Activated T-cell treated with anti-CD3 and anti-CD28 coated beads, Interleukin-2, amount 50 U/mL, for 72 hours (primary cell): ENCODE results near the gene THEM4. TPM values are rescaled to one million over a fixed set of nuclear protein-coding genes. Genes with fewer than 3 reads are reported as not detected.
"Not testable (repeated sequence)": the region's sequence is repeated elsewhere in the genome, so short reads cannot be mapped to it uniquely, and the experiment has no call there.

Experiments
- ATAC-seq, 2 donors: fragments of 150-1000 bp; cut with Tn5 transposase; replicated peaks in 1 of 2; 2 replicates each; pipeline ENCODE4 v1.10.0; 2021; ENCODE audit warnings: moderate library complexity in 2 of 2, mild to moderate bottlenecking in 1 of 2
- DNase-seq, 2 donors: peaks; one replicate each; pipeline ENCODE4 v3.0.0; 2021 to 2022; ENCODE audit warnings: mixed read lengths in 1 of 2
- H3K27ac Mint-ChIP-seq: one replicate; pipeline ENCODE4 v1.8.0; 2022; ENCODE audit warnings: mild to moderate bottlenecking, moderate library complexity, mixed read lengths
- H3K27me3 Mint-ChIP-seq: one replicate; pipeline ENCODE4 v1.8.0; 2022; ENCODE audit warnings: low read depth, mixed read lengths
- H3K36me3 Mint-ChIP-seq, 2 donors: one replicate each; pipeline ENCODE4 v1.8.0; 2022; ENCODE audit warnings: mixed read lengths in 2 of 2, mild to moderate bottlenecking in 1 of 2; ENCODE audit not compliant: insufficient read depth in 2 of 2
- H3K4me1 Mint-ChIP-seq: one replicate; pipeline ENCODE4 v1.8.0; 2022; ENCODE audit warnings: low read depth, mixed read lengths
- H3K4me3 Mint-ChIP-seq, 2 donors: one replicate each; pipeline ENCODE4 v1.8.0; 2022; ENCODE audit warnings: mild to moderate bottlenecking in 2 of 2, mixed read lengths in 2 of 2, moderate library complexity in 2 of 2
- H3K9me3 Mint-ChIP-seq, 2 donors: one replicate each; pipeline ENCODE4 v1.8.0; 2022; ENCODE audit warnings: mixed read lengths in 2 of 2
- total RNA-seq, 2 donors: library from RNA; stranded (reverse); gene quantifications; one replicate each; pipeline ENCODE4 v1.2.3, GENCODE V29; 2022

The THEM4 gene
- total RNA-seq, 2 donors from 2014 or later: 40.5 to 41.5 TPM

GRCh38 chr1:151898519-151898991 is 10.8 kb downstream of the THEM4 start:
- Mint-ChIP-seq H3K36me3 (peaks cover 31 to 51% of the 10 kb centered on the region in 2 donors), H3K27me3 (no peaks in the 10 kb centered on the region), H3K4me1 (peaks cover 42% of the 10 kb centered on the region), H3K9me3 (peaks cover 11 to 18% of the 10 kb centered on the region in 2 donors), H3K27ac (peak overlapping the region; percentile 94), H3K4me3 (peak overlapping the region; percentile 65 to 78)
- ATAC-seq: peak; percentile 53 to 81
- DNase-seq: peak; percentile 31 to 39

GRCh38 chr1:151897991-151898431 is 11.3 kb downstream of the THEM4 start:
- DNase-seq: no peak
- Mint-ChIP-seq H3K9me3 (peaks cover 9 to 18% of the 10 kb centered on the region in 2 donors), H3K4me1 (peaks cover 45% of the 10 kb centered on the region), H3K27ac (peak overlapping the region; percentile 48), H3K36me3 (peaks cover 33 to 51% of the 10 kb centered on the region in 2 donors), H3K4me3 (peak overlapping the region; percentile 65 to 78), H3K27me3 (no peaks in the 10 kb centered on the region)
- ATAC-seq: no peak

DNA sequence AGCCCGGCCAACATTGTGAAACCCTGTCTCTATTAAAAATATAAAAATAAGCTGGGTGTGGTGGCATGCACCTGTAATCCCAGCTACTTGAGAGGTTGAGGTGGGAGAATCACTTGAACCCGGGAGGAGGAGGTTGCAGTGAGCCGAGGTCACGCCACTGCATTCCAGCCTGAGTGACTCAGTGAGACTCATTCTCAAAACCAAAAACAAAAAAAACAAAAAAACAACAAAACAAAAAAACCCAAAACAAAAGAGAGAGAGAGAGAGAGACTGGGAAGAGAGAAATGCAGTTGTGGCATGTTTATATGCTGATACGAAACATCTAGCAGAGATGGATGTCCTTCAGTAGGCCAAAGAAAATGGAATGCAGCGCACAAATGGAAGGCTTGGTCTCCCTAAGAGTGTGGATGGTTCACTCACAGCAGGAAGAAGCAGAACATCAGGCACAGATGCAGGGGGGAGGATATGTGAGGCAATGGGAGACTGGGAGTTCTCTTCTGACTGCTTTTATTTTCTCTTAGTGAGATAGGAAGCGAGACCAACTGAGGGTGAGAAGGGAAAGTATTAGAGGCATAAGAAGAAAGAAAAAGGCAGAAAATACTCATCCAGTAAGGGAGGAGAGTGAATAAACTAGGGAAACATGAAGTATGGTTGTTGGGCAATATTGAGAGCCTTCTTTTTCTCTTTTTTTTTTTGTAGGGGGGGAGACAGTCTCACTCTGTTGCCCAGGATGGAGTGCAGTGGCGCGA is 16.0 kb downstream of the THEM4 start:
- Mint-ChIP-seq H3K4me1 (peaks cover 40% of the 10 kb centered on the region), H3K36me3 (peaks cover 22 to 37% of the 10 kb centered on the region in 2 donors), H3K9me3 (no peaks in the 10 kb centered on the region), H3K4me3 (no peak overlapping the region), H3K27ac (peak overlapping the region; percentile 91), H3K27me3 (no peaks in the 10 kb centered on the region)
- DNase-seq (no peak), ATAC-seq (peak in 1 of 2 donors; percentile 42)

- Mint-ChIP-seq H3K27ac (peak overlapping the region; percentile 66), H3K4me1 (peaks cover 28% of the 10 kb centered on the region), H3K4me3 (no peak overlapping the region), H3K27me3 (no peaks in the 10 kb centered on the region), H3K36me3 (peaks cover 22 to 44% of the 10 kb centered on the region in 2 donors), H3K9me3 (no peaks in the 10 kb centered on the region)
- DNase-seq: no peak
- ATAC-seq: peak in 1 of 2 donors; percentile 33
These were observed 17.1 kb downstream of the THEM4 start for GRCh38 chr1:151892190-151892589.

GRCh38 chr1:151891512-151891911 is 17.8 kb downstream of the THEM4 start:
- H3K9me3 Mint-ChIP-seq: no peaks in the 10 kb centered on the region
- peaks cover 27% of the 10 kb centered on the region for H3K4me1 Mint-ChIP-seq
- ATAC-seq (no peak), DNase-seq (no peak)
- H3K36me3 Mint-ChIP-seq: peaks cover 24 to 48% of the 10 kb centered on the region in 2 donors
- no peak overlapping the region for H3K4me3 Mint-ChIP-seq
- H3K27me3 Mint-ChIP-seq: no peaks in the 10 kb centered on the region
- H3K27ac Mint-ChIP-seq: peak overlapping the region; percentile 66

- no peak overlapping the region for H3K4me3 Mint-ChIP-seq
- H3K9me3 Mint-ChIP-seq: no peaks in the 10 kb centered on the region
- H3K36me3 Mint-ChIP-seq: peaks cover 25 to 44% of the 10 kb centered on the region in 2 donors
- H3K27ac Mint-ChIP-seq: peak overlapping the region; percentile 44
- no peaks in the 10 kb centered on the region for H3K27me3 Mint-ChIP-seq
- DNase-seq (no peak), ATAC-seq (peak in 1 of 2 donors; percentile 33)
- peaks cover 27% of the 10 kb centered on the region for H3K4me1 Mint-ChIP-seq
These were observed 20.2 kb downstream of the THEM4 start for GRCh38 chr1:151888972-151889570.

DNA sequence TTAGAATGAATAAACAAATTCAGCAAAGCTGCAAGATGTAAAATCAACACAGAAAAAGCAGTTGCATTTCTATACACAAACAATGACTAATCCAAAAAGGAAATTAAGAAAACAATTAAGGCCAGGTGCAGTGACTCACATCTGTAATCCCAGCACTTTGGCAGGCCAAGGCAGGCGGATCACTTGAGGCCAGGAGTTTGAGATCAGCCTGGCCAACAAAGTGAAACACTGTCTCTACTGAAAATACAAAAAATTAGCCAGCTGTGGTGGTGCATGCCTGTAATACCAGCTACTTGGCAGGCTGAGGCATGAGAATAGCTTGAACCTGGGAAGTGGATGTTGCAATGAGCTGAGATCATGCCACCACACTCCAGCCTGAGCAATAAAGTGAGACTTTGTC is 22.3 kb downstream of the THEM4 start:
- Mint-ChIP-seq H3K36me3 (peaks cover 16 to 31% of the 10 kb centered on the region in 2 donors), H3K27ac (no peak overlapping the region)
- DNase-seq: no peak

DNA sequence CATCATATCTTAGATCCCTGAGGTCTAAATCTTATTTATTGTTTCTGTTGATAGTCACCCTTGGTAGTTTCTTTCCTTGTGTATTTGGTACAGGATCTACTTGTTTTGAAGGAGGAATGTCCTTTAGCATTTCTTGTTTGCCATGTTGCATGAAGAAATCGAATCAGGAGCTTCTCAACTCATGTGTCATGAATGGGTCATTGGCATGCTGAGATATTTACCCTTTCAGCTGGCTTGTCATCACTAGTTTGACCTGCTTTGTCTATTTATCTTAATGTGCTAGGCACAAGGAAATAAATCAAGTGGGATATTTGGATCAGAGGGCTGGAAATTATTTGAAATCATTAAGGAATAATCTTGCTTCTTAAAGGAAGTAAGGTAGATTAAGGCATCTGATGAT is 23.8 kb downstream of the THEM4 start:
- Mint-ChIP-seq H3K4me3 (no peak overlapping the region), H3K36me3 (peaks cover 7 to 23% of the 10 kb centered on the region in 2 donors), H3K27ac (no peak overlapping the region), H3K27me3 (no peaks in the 10 kb centered on the region), H3K4me1 (peaks cover 4% of the 10 kb centered on the region), H3K9me3 (no peaks in the 10 kb centered on the region)
- ATAC-seq (no peak), DNase-seq (no peak)

More for the DNA sequence above, 22.3 kb downstream of the THEM4 start:
- no peak overlapping the region for H3K4me3 Mint-ChIP-seq
- ATAC-seq: no peak
- peaks cover 13% of the 10 kb centered on the region for H3K4me1 Mint-ChIP-seq
- H3K27me3 Mint-ChIP-seq: no peaks in the 10 kb centered on the region
- no peaks in the 10 kb centered on the region for H3K9me3 Mint-ChIP-seq

GRCh38 chr1:151884879-151885278 is 24.4 kb downstream of the THEM4 start:
- not testable (repeated sequence) for H3K9me3 Mint-ChIP-seq, H3K27me3 Mint-ChIP-seq, H3K4me1 Mint-ChIP-seq, H3K4me3 Mint-ChIP-seq, DNase-seq, ATAC-seq, H3K27ac Mint-ChIP-seq
- peaks cover 7 to 23% of the 10 kb centered on the region in 2 donors for H3K36me3 Mint-ChIP-seq

GRCh38 chr1:151884445-151884844 is 24.9 kb downstream of the THEM4 start:
- not testable (repeated sequence) for H3K4me1 Mint-ChIP-seq, DNase-seq, H3K4me3 Mint-ChIP-seq, H3K27me3 Mint-ChIP-seq, H3K9me3 Mint-ChIP-seq, ATAC-seq, H3K27ac Mint-ChIP-seq
- peaks cover 7 to 22% of the 10 kb centered on the region in 2 donors for H3K36me3 Mint-ChIP-seq

DNA sequence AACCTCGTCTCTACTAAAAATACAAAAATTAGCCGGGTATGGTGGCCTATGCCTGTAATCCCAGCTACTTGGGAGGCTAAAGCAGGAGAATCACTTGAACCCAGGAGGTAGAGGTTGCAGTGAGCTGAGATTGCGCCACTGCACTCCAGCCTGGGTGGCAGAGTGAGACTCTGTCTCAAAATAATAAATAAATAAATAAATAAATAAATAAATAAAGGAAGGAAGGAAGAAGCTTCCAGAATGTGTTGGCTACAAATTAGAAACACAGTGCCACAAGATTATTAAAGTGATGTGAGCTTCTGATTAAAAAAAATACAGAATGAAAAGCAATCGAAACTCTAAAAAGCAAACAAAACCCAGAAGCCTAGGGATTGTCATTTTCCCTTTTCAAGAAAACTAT is 25.4 kb downstream of the THEM4 start:
- not testable (repeated sequence) for ATAC-seq, H3K4me1 Mint-ChIP-seq, H3K9me3 Mint-ChIP-seq, DNase-seq, H3K4me3 Mint-ChIP-seq, H3K27ac Mint-ChIP-seq, H3K27me3 Mint-ChIP-seq
- H3K36me3 Mint-ChIP-seq: peaks cover 3 to 20% of the 10 kb centered on the region in 2 donors

DNA sequence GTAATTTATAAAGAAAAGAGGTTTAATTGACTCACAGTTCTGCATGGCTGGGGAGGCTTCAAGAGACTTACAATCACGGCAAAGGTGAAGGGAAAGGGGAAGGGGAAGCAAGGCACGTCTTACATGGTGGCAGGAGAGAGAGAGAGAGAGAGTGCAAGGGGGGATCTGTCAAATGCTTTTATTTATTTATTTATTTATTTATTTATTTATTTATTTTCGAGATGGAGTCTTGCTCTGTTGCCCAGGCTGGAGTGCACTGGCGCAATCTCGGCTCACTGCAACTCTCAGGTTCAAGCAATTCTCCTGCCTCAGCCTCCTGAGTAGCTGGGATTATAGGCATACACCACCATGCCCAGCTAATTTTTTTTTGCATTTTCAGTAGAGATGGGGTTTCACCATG is 26.4 kb downstream of the THEM4 start:
- not testable (repeated sequence) for H3K4me3 Mint-ChIP-seq, H3K4me1 Mint-ChIP-seq, H3K27me3 Mint-ChIP-seq, ATAC-seq, H3K27ac Mint-ChIP-seq, DNase-seq, H3K9me3 Mint-ChIP-seq
- peaks cover 3 to 16% of the 10 kb centered on the region in 2 donors for H3K36me3 Mint-ChIP-seq

- Mint-ChIP-seq H3K27ac (no peak overlapping the region), H3K4me3 (no peak overlapping the region), H3K9me3 (no peaks in the 10 kb centered on the region), H3K36me3 (peaks cover 3 to 14% of the 10 kb centered on the region in 2 donors), H3K27me3 (no peaks in the 10 kb centered on the region), H3K4me1 (peaks cover 9% of the 10 kb centered on the region)
- DNase-seq (no peak), ATAC-seq (no peak)
These were observed 26.8 kb downstream of the THEM4 start for GRCh38 chr1:151882466-151882865.
